ENCODE results near the gene UBE2I. TPM values are rescaled to one million over a fixed set of nuclear protein-coding genes. Genes with fewer than 3 reads are reported as not detected.

Gene UBE2I
- total RNA-seq, 1 donor from 2014 or later, result 143 TPM

GRCh38 chr16:1275791-1276579 is 33.5 kb upstream of the UBE2I start:
- peaks cover 3% of the 10 kb centered on the region for H3K36me3 Mint-ChIP-seq (ENCODE audit: low read depth, unreplicated experiment)
- no peak for FAIRE-seq

GRCh38 chr16:1276580-1276878 is 32.9 kb upstream of the UBE2I start:
- H3K27me3 ChIP-seq (ENCODE audit: insufficient read depth, low read length), result peaks cover 9% of the 10 kb centered on the region
- no peak overlapping the region for H3K9ac ChIP-seq (ENCODE audit: low read length)

More at GRCh38 chr16:1275791-1276579, 33.5 kb upstream of the UBE2I start:
- Mint-ChIP-seq H3K4me3 (ENCODE audit: unreplicated experiment) (no peak overlapping the region), H3K27me3 (ENCODE audit: low read depth, unreplicated experiment) (peaks cover 31% of the 10 kb centered on the region), H3K9me3 (ENCODE audit: unreplicated experiment) (peaks cover 3% of the 10 kb centered on the region), H3K27ac (ENCODE audit: unreplicated experiment) (no peak overlapping the region), H3K4me1 (ENCODE audit: low read depth, unreplicated experiment) (no peaks in the 10 kb centered on the region)
- Histone ChIP-seq H3K27me3 (ENCODE audit: insufficient read depth, low read length) (peaks cover 9% of the 10 kb centered on the region), H3K4me3 (ENCODE audit: insufficient read depth, low read depth, low read length) (no peak overlapping the region), H3K9me3 (ENCODE audit: insufficient read depth, low read depth, low read length) (no peaks in the 10 kb centered on the region), H4K20me1 (ENCODE audit: insufficient read depth, low read length) (no peaks in the 10 kb centered on the region), H3K4me1 (ENCODE audit: insufficient read depth, low read length) (no peaks in the 10 kb centered on the region), H3K79me2 (ENCODE audit: insufficient read depth, low read length) (no peaks in the 10 kb centered on the region), H3K4me2 (ENCODE audit: low read length) (no peak overlapping the region), H3K9ac (ENCODE audit: low read length) (no peak overlapping the region), H3K36me3 (ENCODE audit: insufficient read depth, low read length) (no peaks in the 10 kb centered on the region), H2AFZ (ENCODE audit: low read depth, low read length) (no peak overlapping the region), H3K27ac (ENCODE audit: low read depth, low read length) (no peak overlapping the region)
- DNase-seq (ENCODE audit: low read depth), result no peak
- no peak for TF ChIP-seq CTCF (IDR thresholded peaks at IDR 0.05; ENCODE audit: insufficient read depth, low read depth, low read length)
- no peak for TF ChIP-seq EZH2 (IDR thresholded peaks at IDR 0.05; ENCODE audit: insufficient read depth, low read length)

More at GRCh38 chr16:1276580-1276878, 32.9 kb upstream of the UBE2I start:
- FAIRE-seq (no peak), DNase-seq (ENCODE audit: low read depth) (no peak)
- TF ChIP-seq CTCF (IDR thresholded peaks at IDR 0.05; ENCODE audit: insufficient read depth, low read depth, low read length) (no peak), EZH2 (IDR thresholded peaks at IDR 0.05; ENCODE audit: insufficient read depth, low read length) (no peak)
- no peak overlapping the region for H3K4me3 Mint-ChIP-seq (ENCODE audit: unreplicated experiment)
- H3K4me1 Mint-ChIP-seq (ENCODE audit: low read depth, unreplicated experiment), result no peaks in the 10 kb centered on the region
- no peaks in the 10 kb centered on the region for H3K9me3 ChIP-seq (ENCODE audit: insufficient read depth, low read depth, low read length)
- peaks cover 3% of the 10 kb centered on the region for H3K36me3 Mint-ChIP-seq (ENCODE audit: low read depth, unreplicated experiment)
- H3K27ac Mint-ChIP-seq (ENCODE audit: unreplicated experiment), result no peak overlapping the region
- H3K4me2 ChIP-seq (ENCODE audit: low read length), result no peak overlapping the region
- H3K36me3 ChIP-seq (ENCODE audit: insufficient read depth, low read length), result no peaks in the 10 kb centered on the region
- no peak overlapping the region for H3K4me3 ChIP-seq (ENCODE audit: insufficient read depth, low read depth, low read length)
- H3K27me3 Mint-ChIP-seq (ENCODE audit: low read depth, unreplicated experiment), result peaks cover 35% of the 10 kb centered on the region
- H3K9me3 Mint-ChIP-seq (ENCODE audit: unreplicated experiment), result peaks cover 3% of the 10 kb centered on the region
- no peak overlapping the region for H2AFZ ChIP-seq (ENCODE audit: low read depth, low read length)
- H3K79me2 ChIP-seq (ENCODE audit: insufficient read depth, low read length), result no peaks in the 10 kb centered on the region
- no peak overlapping the region for H3K27ac ChIP-seq (ENCODE audit: low read depth, low read length)
- H3K4me1 ChIP-seq (ENCODE audit: insufficient read depth, low read length), result no peaks in the 10 kb centered on the region
- no peaks in the 10 kb centered on the region for H4K20me1 ChIP-seq (ENCODE audit: insufficient read depth, low read length)
